GM06990 (cell line): ENCODE results near the gene FOXD2.

Source experiments
- DNase-seq: peaks from one replicate; pipeline ENCODE4 v3.0.0-alpha.2; 2011; ENCODE audit not compliant: insufficient read length; ENCODE audit errors: extremely low read depth
- H3K27me3 ChIP-seq: replicated peaks from 2 replicates; pipeline ENCODE4 v1.6.0; 2011; ENCODE audit warnings: low read length; ENCODE audit not compliant: control insufficient read depth, insufficient read depth
- H3K36me3 ChIP-seq: 2 replicates; pipeline ENCODE4 v1.5.1; 2011; ENCODE audit warnings: low read length; ENCODE audit not compliant: control insufficient read depth, insufficient read depth
- H3K4me3 ChIP-seq: replicated peaks from 2 replicates; pipeline ENCODE4 v1.5.1; 2011; ENCODE audit warnings: low read depth, mild to moderate bottlenecking, control low read depth, low read length
- CTCF ChIP-seq: IDR thresholded peaks from 2 replicates; pipeline ENCODE4 v1.5.1; 2011; ENCODE audit warnings: low read length, control low read depth, mild to moderate bottlenecking, inconsistent platforms; ENCODE audit not compliant: insufficient read depth, poor library complexity, severe bottlenecking

FOXD2 gene

GRCh38 chr1:47471163-47471562, 33.3 kb downstream of the FOXD2 start:
- Histone ChIP-seq H3K36me3 (no peaks in the 10 kb centered on the region), H3K27me3 (no peaks in the 10 kb centered on the region), H3K4me3 (no peak overlapping the region)
- DNase-seq = no peak
- TF ChIP-seq CTCF = no peak

GRCh38 chr1:47474278-47475193, 36.7 kb downstream of the FOXD2 start:
- Histone ChIP-seq H3K36me3 (no peaks in the 10 kb centered on the region), H3K4me3 (no peak overlapping the region), H3K27me3 (no peaks in the 10 kb centered on the region)
- no peak for DNase-seq
- no peak for TF ChIP-seq CTCF

- TF ChIP-seq CTCF = no peak
- no peak overlapping the region for H3K4me3 ChIP-seq
- no peaks in the 10 kb centered on the region for H3K36me3 ChIP-seq
- no peak for DNase-seq
- H3K27me3 ChIP-seq = 0 out of 2 replicates have a peak, but pooled peaks cover 2% of the 10 kb centered on the region
Observed at GRCh38 chr1:47477595-47478080, 39.8 kb downstream of the FOXD2 start.

GRCh38 chr1:47478090-47478489, 40.2 kb downstream of the FOXD2 start:
- TF ChIP-seq CTCF = no peak
- Histone ChIP-seq H3K36me3 (no peaks in the 10 kb centered on the region), H3K27me3 (0 out of 2 replicates have a peak, but pooled peaks cover 2% of the 10 kb centered on the region), H3K4me3 (no peak overlapping the region)
- no peak for DNase-seq

GRCh38 chr1:47479664-47480063, 41.8 kb downstream of the FOXD2 start:
- no peak for DNase-seq
- H3K27me3 ChIP-seq = peaks cover 2% of the 10 kb centered on the region; the same call in 1 of the 2 replicates
- H3K4me3 ChIP-seq = no peak overlapping the region
- no peaks in the 10 kb centered on the region for H3K36me3 ChIP-seq
- TF ChIP-seq CTCF = no peak
